DND-41 (cell line): ENCODE results near the gene PDXP.

Experiments
- ATAC-seq: fragments of 200-7000 bp; cut with Tn5 transposase; 3 replicates; pipeline ENCODE4 v1.9.1; 2021; ENCODE audit warnings: low read depth; ENCODE audit not compliant: insufficient read depth
- DNase-seq: peaks from one replicate; pipeline ENCODE4 v3.0.0-alpha.2; 2020
- H2AFZ ChIP-seq: 2 replicates; pipeline ENCODE4 v1.6.0; 2012; ENCODE audit warnings: low read depth, low read length
- H3K27ac ChIP-seq: 2 replicates; pipeline ENCODE4 v1.5.1; 2012; ENCODE audit warnings: low read length, inconsistent platforms
- H3K27me3 ChIP-seq: fragments of 200-600 bp; sonication (generic); 2 replicates; pipeline ENCODE4 v1.6.0; 2012; ENCODE audit warnings: low read length, mild to moderate bottlenecking, inconsistent platforms; ENCODE audit not compliant: insufficient read depth, poor library complexity
- H3K36me3 ChIP-seq: 2 replicates; pipeline ENCODE4 v1.5.1; 2012; ENCODE audit warnings: low read length, inconsistent platforms; ENCODE audit not compliant: insufficient read depth
- H3K4me1 ChIP-seq: 2 replicates; pipeline ENCODE4 v1.5.1; 2012; ENCODE audit warnings: mild to moderate bottlenecking, low read length; ENCODE audit not compliant: insufficient read depth
- H3K4me2 ChIP-seq: 2 replicates; pipeline ENCODE4 v1.6.0; 2012; ENCODE audit warnings: mild to moderate bottlenecking, moderate library complexity, low read length, inconsistent platforms; ENCODE audit not compliant: insufficient read depth
- H3K4me3 ChIP-seq, 2 experiments: fragments of 200-600 bp in 1 of 2; shearing (Covaris generic) in 1 of 2; 2 replicates each; pipeline ENCODE4 v1.5.1; 2012 to 2016; ENCODE audit warnings: inconsistent platforms in 2 of 2, low read length in 2 of 2, mild to moderate bottlenecking in 2 of 2, low read depth in 1 of 2, moderate library complexity in 1 of 2
- H3K79me2 ChIP-seq: 2 replicates; pipeline ENCODE4 v1.6.0; 2012; ENCODE audit warnings: low read length, inconsistent platforms; ENCODE audit not compliant: insufficient read depth
- H3K9ac ChIP-seq: 2 replicates; pipeline ENCODE4 v1.6.0; 2012; ENCODE audit warnings: low read depth, mild to moderate bottlenecking, inconsistent platforms, low read length, moderate library complexity
- H3K9me3 ChIP-seq: 2 replicates; pipeline ENCODE4 v1.5.1; 2012; ENCODE audit warnings: low read length, moderate library complexity, mild to moderate bottlenecking, inconsistent platforms; ENCODE audit not compliant: insufficient read depth, severe bottlenecking
- H4K20me1 ChIP-seq: 2 replicates; pipeline ENCODE4 v1.6.0; 2012; ENCODE audit warnings: low read length; ENCODE audit not compliant: insufficient read depth
- EZH2 ChIP-seq: IDR thresholded peaks from 3 replicates; pipeline ENCODE4 v1.6.1; 2012; ENCODE audit warnings: borderline replicate concordance, low read depth, mild to moderate bottlenecking, moderate library complexity, low read length, inconsistent platforms; ENCODE audit not compliant: severe bottlenecking
- TF ChIP-seq, protein P1 (sequence below): IDR thresholded peaks from 2 replicates; pipeline ENCODE4 v1.5.1; 2012; ENCODE audit warnings: borderline replicate concordance, low read length, moderate library complexity, mild to moderate bottlenecking; ENCODE audit not compliant: poor library complexity, severe bottlenecking; ENCODE audit errors: extremely low read depth

The PDXP gene

DNA sequence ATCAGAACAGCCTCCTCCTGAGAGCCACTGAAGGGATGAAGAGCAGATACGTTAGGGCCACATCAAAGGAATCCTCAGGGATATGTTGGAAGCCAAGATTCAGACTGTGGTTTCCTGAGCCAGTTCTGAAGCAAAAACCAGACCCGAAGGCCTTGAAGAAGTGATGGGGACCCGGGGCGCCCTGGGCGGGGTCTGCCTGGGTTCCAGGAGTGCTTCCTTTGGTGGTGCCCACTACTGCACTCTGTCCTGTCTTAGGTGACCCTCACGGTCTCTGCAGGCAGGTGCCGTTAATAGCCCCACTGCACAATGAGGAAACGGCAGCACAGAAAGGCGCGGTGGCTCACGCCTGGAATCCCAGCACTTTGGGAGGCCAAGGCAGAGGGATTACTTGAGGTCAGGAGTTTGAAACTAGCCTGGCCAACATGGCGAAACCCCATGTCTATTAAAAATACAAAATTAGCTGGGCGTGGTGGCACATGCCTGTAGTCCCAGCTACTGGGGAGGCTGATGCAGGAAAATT lies 31.9 kb upstream of the PDXP start:
- Histone ChIP-seq H3K4me3 (no peak overlapping the region), H4K20me1 (peaks cover 11% of the 10 kb centered on the region), H3K27ac (no peak overlapping the region), H3K79me2 (no peaks in the 10 kb centered on the region), H3K9me3 (no peaks in the 10 kb centered on the region), H3K4me2 (no peak overlapping the region), H3K4me1 (0 out of 2 replicates have a peak, but pooled peaks cover 2% of the 10 kb centered on the region), H3K36me3 (peaks cover 65% of the 10 kb centered on the region), H2AFZ (no peak overlapping the region), H3K27me3 (no peaks in the 10 kb centered on the region), H3K9ac (no peak overlapping the region)
- TF ChIP-seq, protein P1, sequence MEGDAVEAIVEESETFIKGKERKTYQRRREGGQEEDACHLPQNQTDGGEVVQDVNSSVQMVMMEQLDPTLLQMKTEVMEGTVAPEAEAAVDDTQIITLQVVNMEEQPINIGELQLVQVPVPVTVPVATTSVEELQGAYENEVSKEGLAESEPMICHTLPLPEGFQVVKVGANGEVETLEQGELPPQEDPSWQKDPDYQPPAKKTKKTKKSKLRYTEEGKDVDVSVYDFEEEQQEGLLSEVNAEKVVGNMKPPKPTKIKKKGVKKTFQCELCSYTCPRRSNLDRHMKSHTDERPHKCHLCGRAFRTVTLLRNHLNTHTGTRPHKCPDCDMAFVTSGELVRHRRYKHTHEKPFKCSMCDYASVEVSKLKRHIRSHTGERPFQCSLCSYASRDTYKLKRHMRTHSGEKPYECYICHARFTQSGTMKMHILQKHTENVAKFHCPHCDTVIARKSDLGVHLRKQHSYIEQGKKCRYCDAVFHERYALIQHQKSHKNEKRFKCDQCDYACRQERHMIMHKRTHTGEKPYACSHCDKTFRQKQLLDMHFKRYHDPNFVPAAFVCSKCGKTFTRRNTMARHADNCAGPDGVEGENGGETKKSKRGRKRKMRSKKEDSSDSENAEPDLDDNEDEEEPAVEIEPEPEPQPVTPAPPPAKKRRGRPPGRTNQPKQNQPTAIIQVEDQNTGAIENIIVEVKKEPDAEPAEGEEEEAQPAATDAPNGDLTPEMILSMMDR = no peak
- no peak for TF ChIP-seq EZH2
- ATAC-seq = no peak
- no peak for DNase-seq

DNA sequence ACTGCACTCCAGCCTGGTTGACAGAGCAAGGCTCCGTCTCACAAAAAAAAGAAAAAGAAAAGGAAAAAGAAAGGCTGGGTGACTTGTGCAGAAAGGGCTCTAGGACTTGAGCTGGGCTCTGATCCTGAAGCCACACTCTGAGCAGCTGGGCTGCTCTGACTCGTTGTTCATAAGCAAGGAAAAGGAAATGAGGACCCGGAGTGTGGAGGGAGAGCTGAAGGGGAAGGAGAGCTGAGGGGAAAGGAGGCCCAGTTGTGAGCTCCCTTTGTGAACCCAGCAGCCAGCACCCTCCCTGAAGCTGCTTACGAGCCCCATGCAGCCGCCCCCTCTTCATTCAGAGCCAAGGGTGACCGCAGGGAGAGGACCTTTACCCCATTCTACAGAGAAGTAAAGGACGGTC lies 31.4 kb upstream of the PDXP start:
- no peak for TF ChIP-seq EZH2
- TF ChIP-seq, protein P1 = no peak
- Histone ChIP-seq H4K20me1 (peaks cover 11% of the 10 kb centered on the region), H3K4me2 (no peak overlapping the region), H3K9ac (no peak overlapping the region), H3K36me3 (peaks cover 69% of the 10 kb centered on the region), H2AFZ (no peak overlapping the region), H3K79me2 (no peaks in the 10 kb centered on the region), H3K27me3 (no peaks in the 10 kb centered on the region), H3K4me1 (0 out of 2 replicates have a peak, but pooled peaks cover 2% of the 10 kb centered on the region), H3K27ac (no peak overlapping the region), H3K4me3 (no peak overlapping the region), H3K9me3 (no peaks in the 10 kb centered on the region)
- DNase-seq (no peak), ATAC-seq (no peak)

DNA sequence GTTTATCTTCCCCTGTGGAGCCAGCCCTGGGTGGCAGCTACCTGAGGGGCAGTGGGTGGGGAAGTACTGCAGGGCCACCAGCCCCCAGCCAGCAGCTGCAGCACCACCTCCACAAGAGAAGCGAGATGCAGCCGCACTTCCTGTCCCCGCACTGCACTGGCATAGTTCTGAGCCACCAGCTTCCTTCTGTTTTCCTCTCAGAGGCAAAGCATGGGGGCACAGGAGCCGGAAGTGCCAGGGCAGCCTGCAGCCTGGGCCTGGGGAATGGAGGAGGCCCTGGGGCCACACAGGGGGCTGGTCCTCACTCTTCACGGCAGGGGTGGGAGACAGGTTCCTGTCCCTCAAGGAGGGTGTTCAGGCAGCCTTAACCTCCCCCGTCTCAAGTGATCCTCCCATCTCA lies 31.0 kb upstream of the PDXP start:
- H3K27ac ChIP-seq = no peak overlapping the region
- no peaks in the 10 kb centered on the region for H3K9me3 ChIP-seq
- ATAC-seq (peak; percentile 56), DNase-seq (peak; percentile 59)
- no peak overlapping the region for H2AFZ ChIP-seq
- H3K27me3 ChIP-seq = no peaks in the 10 kb centered on the region
- TF ChIP-seq, protein P1 = no peak
- TF ChIP-seq EZH2 = no peak
- H4K20me1 ChIP-seq = peaks cover 13% of the 10 kb centered on the region
- 0 out of 2 replicates have a peak, but pooled peaks cover 2% of the 10 kb centered on the region for H3K4me1 ChIP-seq
- no peak overlapping the region for H3K4me3 ChIP-seq
- peaks cover 72% of the 10 kb centered on the region for H3K36me3 ChIP-seq
- no peak overlapping the region for H3K9ac ChIP-seq
- H3K4me2 ChIP-seq = no peak overlapping the region
- no peaks in the 10 kb centered on the region for H3K79me2 ChIP-seq
